Natural killer cell (primary cell): ENCODE results near the gene HBEGF. TPM values are rescaled to one million over a fixed set of nuclear protein-coding genes. Genes with fewer than 3 reads are reported as not detected.

Experiments used
- ATAC-seq, 3 donors: fragments of 150-1000 bp in 2 of 3; fragments of 200-7000 bp in 1 of 3; cut with Tn5 transposase; 1 replicate in 1 of 3; 2 replicates in 2 of 3; pipeline ENCODE4 v1.10.0; 2021; ENCODE audit warnings: mild to moderate bottlenecking in 2 of 3, moderate library complexity in 2 of 3
- DNase-seq, 2 donors: peaks; one replicate each; pipeline versions ENCODE4 v3.0.0 to v3.0.0-alpha.2; 2013 to 2021; ENCODE audit warnings: mixed read lengths in 1 of 2
- H3K27ac ChIP-seq: one replicate; pipeline ENCODE4 v1.5.1; 2013; ENCODE audit warnings: mild to moderate bottlenecking, low read length
- H3K27me3 ChIP-seq: one replicate; pipeline ENCODE4 v1.6.1; 2013; ENCODE audit warnings: low read length; ENCODE audit not compliant: control insufficient read depth, insufficient read depth
- H3K36me3 ChIP-seq: one replicate; pipeline ENCODE4 v1.6.1; 2013; ENCODE audit warnings: low read length; ENCODE audit not compliant: control insufficient read depth, insufficient read depth
- H3K4me1 ChIP-seq: one replicate; pipeline ENCODE4 v1.6.1; 2013; ENCODE audit warnings: low read length; ENCODE audit not compliant: control insufficient read depth, insufficient read depth
- H3K4me3 ChIP-seq: one replicate; pipeline ENCODE4 v1.5.1; 2013; ENCODE audit warnings: low read length
- H3K9me3 ChIP-seq: one replicate; pipeline ENCODE4 v1.6.1; 2013; ENCODE audit warnings: low read length; ENCODE audit not compliant: control insufficient read depth, insufficient read depth
- H3K27ac Mint-ChIP-seq, 2 donors: one replicate each; pipeline ENCODE4 v1.8.0; 2022; ENCODE audit warnings: mild to moderate bottlenecking in 2 of 2, mixed read lengths in 2 of 2, moderate library complexity in 1 of 2
- H3K27me3 Mint-ChIP-seq, 2 donors: one replicate each; pipeline ENCODE4 v1.8.0; 2022; ENCODE audit warnings: low read depth in 2 of 2, mixed read lengths in 2 of 2
- H3K36me3 Mint-ChIP-seq: one replicate; pipeline ENCODE4 v1.8.0; 2022; ENCODE audit warnings: mixed read lengths
- H3K4me1 Mint-ChIP-seq, 2 donors: one replicate each; pipeline ENCODE4 v1.8.0; 2022; ENCODE audit warnings: mixed read lengths in 2 of 2
- H3K4me3 Mint-ChIP-seq: one replicate; pipeline ENCODE4 v1.8.0; 2022; ENCODE audit warnings: mild to moderate bottlenecking, moderate library complexity, mixed read lengths
- H3K9me3 Mint-ChIP-seq, 2 donors: one replicate each; pipeline ENCODE4 v1.8.0; 2022; ENCODE audit warnings: mixed read lengths in 2 of 2
- CTCF ChIP-seq: fragments of 200-600 bp; IDR thresholded peaks from one replicate; pipeline ENCODE4 v1.8.0; 2022; ENCODE audit warnings: antibody characterized with exemption
- WGBS: methylation state at CpG from one replicate; pipeline ENCODE4 v1.1.7; 2013; ENCODE audit warnings: missing lambda C conversion rate; ENCODE audit not compliant: insufficient coverage; 5-methylcytosine and 5-hydroxymethylcytosine counted together
- intact Hi-C: fragments of 100-400 bp; cut with micrococcal nuclease; formaldehyde crosslinking; loops from one replicate; pipeline ENCODE4 v1.14.2; 2022
- total RNA-seq, 4 donors: library from RNA; stranded (reverse); fragments of 120-200 nt in 1 of 4; gene quantifications; one replicate each; pipeline versions ENCODE4 v1.2.3 to v1.2.4, GENCODE V29; 2013 to 2022

HBEGF gene
- total RNA-seq, 3 donors from 2014 or later (not counting 1 experiment from before 2014, with no cell fraction given), result 5.1 to 9.9 (median 7.8) TPM

- no peaks in the 10 kb centered on the region for H3K9me3 ChIP-seq
- no peak overlapping the region for H3K4me3 Mint-ChIP-seq
- H3K36me3 ChIP-seq, result no peaks in the 10 kb centered on the region
- H3K36me3 Mint-ChIP-seq, result no peaks in the 10 kb centered on the region
- no peak overlapping the region for H3K4me3 ChIP-seq
- H3K4me1 ChIP-seq, result no peaks in the 10 kb centered on the region
- no peaks in the 10 kb centered on the region for H3K9me3 Mint-ChIP-seq
- no peaks in the 10 kb centered on the region for H3K27me3 Mint-ChIP-seq
- WGBS, result 100% methylated on average over 2 of the region's 3 CpGs
- H3K4me1 Mint-ChIP-seq, result peaks cover 19 to 21% of the 10 kb centered on the region in 2 donors
- TF ChIP-seq CTCF, result no peak
- H3K27me3 ChIP-seq, result no peaks in the 10 kb centered on the region
- no peak overlapping the region for H3K27ac Mint-ChIP-seq
- intact Hi-C loops, result no loop called here
- DNase-seq (no peak), ATAC-seq (no peak)
- H3K27ac ChIP-seq, result no peak overlapping the region
These were observed 62.4 kb downstream of the HBEGF start for GRCh38 chr5:140284013-140284412.

Other genes starting within 250 kb of the HBEGF start
- 10 to 100 TPM in 1 of 3 donors, 1 to 10 TPM in 2; 8.1 to 12.0 (median 9.8) TPM for gene PURA, start 232.5 kb downstream of the HBEGF start, total RNA-seq
- gene IGIP, start 220.7 kb downstream of the HBEGF start, total RNA-seq, result 1 to 10 TPM; 2.2 to 4.0 (median 4.0) TPM
- 1 to 10 TPM; 3.9 to 4.9 (median 4.2) TPM for gene CYSTM1, start 171.4 kb downstream of the HBEGF start, total RNA-seq
- 10 to 100 TPM; 28.0 to 39.1 (median 37.6) TPM for gene PFDN1, start 43.5 kb downstream of the HBEGF start, total RNA-seq
- gene SLC4A9, start 13.6 kb upstream of the HBEGF start, total RNA-seq, result not detected
- gene ANKHD1, start 55.2 kb upstream of the HBEGF start, total RNA-seq, result 100 to 1,000 TPM; 225 to 239 (median 230) TPM
- 1 to 10 TPM; 5.8 to 9.4 (median 6.0) TPM for gene EIF4EBP3, start 201.1 kb upstream of the HBEGF start, total RNA-seq
- 10 to 100 TPM; 42.2 to 66.4 (median 59.4) TPM for gene SRA1, start 210.9 kb upstream of the HBEGF start, total RNA-seq
- gene APBB3, start 218.0 kb upstream of the HBEGF start, total RNA-seq, result 10 to 100 TPM; 44.0 to 44.9 (median 44.4) TPM
- gene SLC35A4, start 218.2 kb upstream of the HBEGF start, total RNA-seq, result 10 to 100 TPM; 63.1 to 76.1 (median 72.3) TPM